Measurements from ENCODE around the gene CEP104. TPM values are rescaled to one million over a fixed set of nuclear protein-coding genes. Genes with fewer than 3 reads are reported as not detected.

CEP104 gene
- total and polyA plus RNA-seq, 10 of the 15 experiments (the other 5 are each of a cell fraction or from before 2014, with no cell fraction given): 7.2 to 34.8 (median 19.3) TPM

DNA sequence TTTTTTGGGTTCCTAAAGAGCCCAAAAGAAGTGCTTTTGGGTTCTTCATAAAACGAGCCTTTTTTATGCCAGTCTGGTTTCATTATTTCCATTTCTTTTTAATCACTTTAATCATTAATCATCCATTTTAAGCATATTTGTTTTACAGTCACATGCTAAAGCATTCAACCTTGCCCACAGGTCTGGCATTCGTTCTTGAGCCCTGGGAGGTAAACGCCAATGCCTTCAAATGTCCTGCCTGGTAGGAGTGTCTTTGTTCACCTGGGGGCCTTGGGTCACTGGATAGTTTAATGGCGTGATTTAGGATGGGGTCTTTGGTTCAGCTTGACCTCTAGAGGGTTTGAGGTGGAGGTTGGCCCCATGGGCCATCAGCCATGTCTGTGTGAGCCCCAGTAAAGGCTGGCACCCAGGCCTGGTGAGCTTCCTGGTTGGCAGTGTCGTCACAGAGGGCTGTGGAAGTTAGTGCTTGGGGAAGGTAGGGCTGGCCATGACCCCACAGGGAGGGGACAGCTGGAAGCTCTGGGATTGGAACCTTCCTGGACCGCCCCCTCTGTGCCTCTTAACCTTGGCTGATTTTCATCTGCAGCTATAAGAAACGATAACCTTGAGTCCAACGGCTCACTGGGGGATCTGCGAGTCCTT is 22.9 kb upstream of the CEP104 start:
- no peaks in the 10 kb centered on the region for H3K27me3 ChIP-seq (replicated peaks in 1 of 2; ENCODE audit: control insufficient read depth in 2 of 2, insufficient read depth in 2 of 2, low read length in 1 of 2)
- no peak overlapping the region for H3K9ac ChIP-seq (ENCODE audit: control insufficient read depth, insufficient read depth, low read length)
- no TSS peak for BruUV-seq (replicated peaks)
- ChIA-PET SMC1A (ENCODE audit: uncharacterized antibody, unreplicated experiment) (no interaction called here), CTCF (interaction anchor here (0.6 kb wide), 1 partner anchor 1660 kb away, joined by 4 read pairs; no protein-coding TSS in a partner anchor), POLR2A (interaction anchor here (0.6 kb wide), 1 partner anchor 20 kb away, joined by 3 read pairs; no protein-coding TSS in a partner anchor), RAD21 (ENCODE audit: unreplicated experiment) (no interaction called here)
- H3K27ac ChIP-seq (ENCODE audit: control insufficient read depth, insufficient read depth): no peak overlapping the region
- ATAC-seq: no peak
- H3K9me3 ChIP-seq (replicated peaks; ENCODE audit: control insufficient read depth, insufficient read depth, low read length): no peaks in the 10 kb centered on the region
- WGBS (ENCODE audit: insufficient coverage, insufficient replicate concordance, low lambda C conversion rate, missing lambda C conversion rate): 78% methylated on average over 9 of the region's 9 CpGs
- no peak overlapping the region for H3K4me3 ChIP-seq
- H3K79me2 ChIP-seq (ENCODE audit: control insufficient read depth, insufficient read depth, low read length): no peaks in the 10 kb centered on the region
- peaks cover 0 to 5% of the 10 kb centered on the region in 2 experiments; a peak in 1 of 4 replicates for H3K36me3 ChIP-seq (ENCODE audit: control insufficient read depth in 2 of 2, insufficient read depth in 2 of 2, low read length in 1 of 2)
- intact Hi-C loops (cut with micrococcal nuclease; ENCODE audit: unreplicated experiment) (no loop called here), in situ Hi-C loops (cut with MboI) (no loop called here)
- H4K20me1 ChIP-seq (ENCODE audit: control insufficient read depth, insufficient read depth): no peaks in the 10 kb centered on the region
- no peak for DNase-seq (ENCODE audit: low read depth, low spot score)
- no peaks in the 10 kb centered on the region for H3K4me1 ChIP-seq (ENCODE audit: control insufficient read depth, insufficient read depth, low read length)
- H3K4me2 ChIP-seq (ENCODE audit: control insufficient read depth, insufficient read depth): no peak overlapping the region
- FAIRE-seq: no peak
- no peak overlapping the region for H2AFZ ChIP-seq (ENCODE audit: control insufficient read depth, low read depth, low read length)
- TF ChIP-seq NR2C1 (IDR thresholded peaks at IDR 0.05) (no peak), SMC3 (IDR thresholded peaks at IDR 0.05; ENCODE audit: borderline replicate concordance, low read length) (no peak), ZNF207 (IDR thresholded peaks at IDR 0.05; ENCODE audit: borderline replicate concordance) (no peak), RCOR1 (conservative IDR thresholded peaks at IDR 0.05; ENCODE audit: low read depth, low read length) (no peak), CBX5 (IDR thresholded peaks at IDR 0.05; ENCODE audit: low read depth) (no peak), HSF1 (IDR thresholded peaks at IDR 0.05; ENCODE audit: low read depth, low read length) (no peak), HDAC6 (IDR thresholded peaks at IDR 0.05; ENCODE audit: unreplicated experiment) (no peak), KDM1A (IDR thresholded peaks at IDR 0.05; ENCODE audit: borderline replicate concordance) (no peak), NR2F1 (conservative IDR thresholded peaks at IDR 0.05) (no peak), POLR2AphosphoS5 (IDR thresholded peaks at IDR 0.05; ENCODE audit: low read length) (no peak), RBBP5 (conservative IDR thresholded peaks at IDR 0.05) (no peak), NFXL1 (IDR thresholded peaks at IDR 0.05; ENCODE audit: borderline replicate concordance) (no peak), STAT3 (IDR thresholded peaks at IDR 0.05; ENCODE audit: low read depth, low read length) (no peak), MEF2B (IDR thresholded peaks at IDR 0.05; ENCODE audit: partially characterized antibody, poor library complexity, severe bottlenecking) (no peak), TAF1 (IDR thresholded peaks at IDR 0.05; ENCODE audit: borderline replicate concordance, low read depth, low read length) (no peak), ZNF687 (IDR thresholded peaks at IDR 0.05) (no peak)
- TF ChIP-seq, protein P1, sequence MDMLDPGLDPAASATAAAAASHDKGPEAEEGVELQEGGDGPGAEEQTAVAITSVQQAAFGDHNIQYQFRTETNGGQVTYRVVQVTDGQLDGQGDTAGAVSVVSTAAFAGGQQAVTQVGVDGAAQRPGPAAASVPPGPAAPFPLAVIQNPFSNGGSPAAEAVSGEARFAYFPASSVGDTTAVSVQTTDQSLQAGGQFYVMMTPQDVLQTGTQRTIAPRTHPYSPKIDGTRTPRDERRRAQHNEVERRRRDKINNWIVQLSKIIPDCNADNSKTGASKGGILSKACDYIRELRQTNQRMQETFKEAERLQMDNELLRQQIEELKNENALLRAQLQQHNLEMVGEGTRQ (IDR thresholded peaks at IDR 0.05; ENCODE audit: borderline replicate concordance, low read depth, low read length): no peak
- TF ChIP-seq, protein P2, sequence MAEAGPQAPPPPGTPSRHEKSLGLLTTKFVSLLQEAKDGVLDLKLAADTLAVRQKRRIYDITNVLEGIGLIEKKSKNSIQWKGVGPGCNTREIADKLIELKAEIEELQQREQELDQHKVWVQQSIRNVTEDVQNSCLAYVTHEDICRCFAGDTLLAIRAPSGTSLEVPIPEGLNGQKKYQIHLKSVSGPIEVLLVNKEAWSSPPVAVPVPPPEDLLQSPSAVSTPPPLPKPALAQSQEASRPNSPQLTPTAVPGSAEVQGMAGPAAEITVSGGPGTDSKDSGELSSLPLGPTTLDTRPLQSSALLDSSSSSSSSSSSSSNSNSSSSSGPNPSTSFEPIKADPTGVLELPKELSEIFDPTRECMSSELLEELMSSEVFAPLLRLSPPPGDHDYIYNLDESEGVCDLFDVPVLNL (IDR thresholded peaks at IDR 0.05; ENCODE audit: low read depth, low read length): no peak
